GM12878 (cell line): ENCODE results near the gene STXBP5. TPM values are rescaled to one million over a fixed set of nuclear protein-coding genes. Genes with fewer than 3 reads are reported as not detected.

ENCODE experiments used
- ATAC-seq: fragments of 200-7000 bp; cut with Tn5 transposase; 3 replicates; pipeline ENCODE4 v1.9.1; 2020; ENCODE audit warnings: mild to moderate bottlenecking, moderate library complexity
- BruUV-seq: library from RNA; stranded (reverse); fragments of 400-500 nt; replicated peaks from 2 replicates; lab custom pipeline; 2021; lab: Mats Ljungman, UMichigan
- CTCF ChIA-PET: fragments of 300-600 bp; sonication (Branson Sonifier 250); formaldehyde crosslinking; extraction: SDS; loops from one replicate; lab custom pipeline; 2021; ENCODE audit warnings: inconsistent platforms; lab: Yijun Ruan, JAX
- POLR2A ChIA-PET: fragments of 350-600 bp; formaldehyde crosslinking; extraction: SDS; loops from one replicate; lab custom pipeline; 2021; ENCODE audit warnings: inconsistent platforms; lab: Charles Lee
- RAD21 ChIA-PET: fragments of 300-600 bp; sonication (Branson Sonifier 250); formaldehyde crosslinking; loops from one replicate; lab custom pipeline; 2023; ENCODE audit warnings: antibody characterized with exemption; ENCODE audit not compliant: unreplicated experiment; lab: Charles Lee
- SMC1A ChIA-PET: fragments of 300-600 bp; sonication (Branson Sonifier 250); formaldehyde crosslinking; loops from one replicate; lab custom pipeline; 2023; ENCODE audit not compliant: unreplicated experiment, uncharacterized antibody; lab: Charles Lee
- DNase-seq: peaks from one replicate; pipeline ENCODE4 v3.0.0-alpha.2; 2011; ENCODE audit warnings: low read depth, low spot score
- FAIRE-seq: peaks from 3 replicates; lab custom pipeline; 2011; peaks lifted over from hg19 to GRCh38; lab: Jason Lieb, UNC
- H2AFZ ChIP-seq: 2 replicates; pipeline ENCODE4 v1.6.0; 2011; ENCODE audit warnings: low read depth, low read length, control low read depth; ENCODE audit not compliant: control insufficient read depth
- H3K27ac ChIP-seq: 2 replicates; pipeline ENCODE4 v1.5.1; 2011; ENCODE audit warnings: control low read depth; ENCODE audit not compliant: control insufficient read depth, insufficient read depth
- H3K27me3 ChIP-seq, 2 experiments: replicated peaks in 1 of 2; 2 replicates each; pipeline versions ENCODE4 v1.6.0 to v1.6.1; 2011; ENCODE audit warnings: low read length in 1 of 2; ENCODE audit not compliant: control insufficient read depth in 2 of 2, insufficient read depth in 2 of 2
- H3K36me3 ChIP-seq, 2 experiments: 2 replicates each; pipeline ENCODE4 v1.5.1; 2011; ENCODE audit warnings: low read length in 1 of 2; ENCODE audit not compliant: control insufficient read depth in 2 of 2, insufficient read depth in 2 of 2
- H3K4me1 ChIP-seq: 2 replicates; pipeline ENCODE4 v1.6.1; 2011; ENCODE audit warnings: mild to moderate bottlenecking, low read length, moderate library complexity, mixed read lengths; ENCODE audit not compliant: control insufficient read depth, insufficient read depth
- H3K4me2 ChIP-seq: 2 replicates; pipeline ENCODE4 v1.6.0; 2011; ENCODE audit warnings: control low read depth; ENCODE audit not compliant: control insufficient read depth, insufficient read depth
- H3K4me3 ChIP-seq: fragments of 200-600 bp; sonication (generic); 2 replicates; pipeline ENCODE4 v1.5.1; 2016
- H3K79me2 ChIP-seq: 2 replicates; pipeline ENCODE4 v1.6.0; 2011; ENCODE audit warnings: low read length; ENCODE audit not compliant: control insufficient read depth, insufficient read depth
- H3K9ac ChIP-seq: 2 replicates; pipeline ENCODE4 v1.8.0; 2011; ENCODE audit warnings: low read length, control low read depth, mixed read lengths; ENCODE audit not compliant: control insufficient read depth, insufficient read depth
- H3K9me3 ChIP-seq: replicated peaks from 3 replicates; pipeline ENCODE4 v1.5.1; 2011; ENCODE audit warnings: mild to moderate bottlenecking, low read length; ENCODE audit not compliant: control insufficient read depth, insufficient read depth
- H4K20me1 ChIP-seq: 2 replicates; pipeline ENCODE4 v1.6.0; 2011; ENCODE audit not compliant: control insufficient read depth, insufficient read depth
- CREM ChIP-seq: IDR thresholded peaks from 2 replicates; pipeline ENCODE4 v1.6.1; 2014; ENCODE audit warnings: antibody characterized with exemption, low read depth
- FOXK2 ChIP-seq: fragments of 450-650 bp; IDR thresholded peaks from 2 replicates; pipeline ENCODE4 v1.6.1; 2017; ENCODE audit warnings: mild to moderate bottlenecking, moderate library complexity
- RB1 ChIP-seq: fragments of 450-650 bp; formaldehyde crosslinking; IDR thresholded peaks from 2 replicates; pipeline ENCODE4 v1.6.1; 2017; ENCODE audit warnings: mild to moderate bottlenecking, borderline replicate concordance
- SIN3A ChIP-seq: IDR thresholded peaks from 2 replicates; pipeline ENCODE4 v1.6.1; 2012; ENCODE audit warnings: low read depth, low read length, improper control_type of control experiment
- SREBF1 ChIP-seq: IDR thresholded peaks from 2 replicates; pipeline ENCODE4 v1.6.1; 2012; ENCODE audit warnings: mild to moderate bottlenecking, low read length
- SUZ12 ChIP-seq: fragments of 200-600 bp; sonication (generic); IDR thresholded peaks from one replicate; pipeline ENCODE4 v1.6.1; 2018; ENCODE audit warnings: antibody characterized with exemption, mild to moderate bottlenecking; ENCODE audit not compliant: unreplicated experiment
- TARDBP ChIP-seq: IDR thresholded peaks from 2 replicates; pipeline ENCODE4 v1.6.1; 2016; ENCODE audit warnings: borderline replicate concordance
- WRNIP1 ChIP-seq: IDR thresholded peaks from 2 replicates; pipeline ENCODE4 v1.6.1; 2011; ENCODE audit warnings: low read depth, low read length, improper control_type of control experiment, borderline replicate concordance
- WGBS: methylation state at CpG from one replicate; pipeline ENCODE4 v1.1.6; 2016; ENCODE audit warnings: low lambda C conversion rate; ENCODE audit not compliant: insufficient replicate concordance, insufficient coverage; ENCODE audit errors: missing lambda C conversion rate; 5-methylcytosine and 5-hydroxymethylcytosine counted together
- in situ Hi-C: fragments of 300-500 bp; cut with MboI; formaldehyde crosslinking; loops from 9 replicates; pipeline ENCODE4 v1.14.3; 2018; ENCODE audit warnings: mixed read lengths
- intact Hi-C: fragments of 100-400 bp; cut with micrococcal nuclease; formaldehyde crosslinking; loops from one replicate; pipeline ENCODE4 v1.14.2; 2022; ENCODE audit not compliant: unreplicated experiment
- polyA plus RNA-seq, 11 experiments: library from polyadenylated mRNA; depleted of rRNA in 4 of 11; unstranded in 6 of 11; stranded (reverse) in 5 of 11; fragments of >200 nt; fragmentation: Nextera tagmentation in 4 of 11; fragmentation: Illumina TruSeq in 1 of 11; extraction: Ambion mirVana in 4 of 11; extraction: Trizol in 1 of 11; gene quantifications; 1 replicate in 1 of 11; 2 replicates in 10 of 11; pipeline versions ENCODE4 v1.2.1 to v1.2.3, GENCODE V29; 2011 to 2016; ENCODE audit warnings: inconsistent platforms in 2 of 11, missing spikeins in 2 of 11, low read depth in 1 of 11
- total RNA-seq, 4 experiments: library from RNA; depleted of rRNA in 3 of 4; stranded (reverse); fragments of >200 nt in 3 of 4; fragmentation: Illumina TruSeq in 1 of 4; extraction: Trizol in 1 of 4; gene quantifications; 2 replicates each; pipeline versions ENCODE4 v1.2.1 to v1.2.3, GENCODE V29; 2013 to 2021
- TF ChIP-seq, protein P1 (sequence below): fragments of 150-350 bp; IDR thresholded peaks from 2 replicates; pipeline ENCODE4 v1.6.1; 2016; ENCODE audit warnings: low read depth, low read length
- TF ChIP-seq, protein P2 (sequence below): IDR thresholded peaks from 2 replicates; pipeline ENCODE4 v1.6.1; 2011; ENCODE audit warnings: mild to moderate bottlenecking, low read depth, low read length, moderate library complexity; ENCODE audit not compliant: insufficient replicate concordance
- TF ChIP-seq, protein P3 (sequence below): fragments of 450-650 bp; IDR thresholded peaks from 2 replicates; pipeline ENCODE4 v1.6.1; 2016; ENCODE audit warnings: mild to moderate bottlenecking
- TF ChIP-seq, protein P4 (sequence below): fragments of 450-650 bp; IDR thresholded peaks from 2 replicates; pipeline ENCODE4 v1.6.1; 2017; ENCODE audit warnings: borderline replicate concordance

STXBP5 gene
- total and polyA plus RNA-seq, 10 of the 15 experiments (the other 5 are each of a cell fraction or from before 2014, with no cell fraction given): 1.4 to 13.2 (median 8.4) TPM

DNA sequence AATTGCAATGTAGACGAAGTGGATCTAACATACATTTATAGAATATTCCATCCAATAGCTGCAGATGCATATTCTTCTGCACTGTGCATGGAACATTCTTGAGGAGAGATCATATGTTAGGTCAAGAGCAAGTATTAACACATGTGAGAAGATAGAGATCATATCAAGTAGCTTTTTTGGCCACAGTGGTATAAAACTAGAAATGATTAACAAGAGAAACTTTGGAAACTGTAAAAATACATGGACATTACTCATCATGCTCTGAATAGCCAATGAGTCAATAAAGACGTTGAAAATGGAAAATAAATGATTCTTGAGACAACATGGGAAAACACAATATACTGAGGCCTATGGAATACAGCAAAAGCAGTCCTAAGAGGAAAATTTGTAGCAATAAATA lies 94.2 kb downstream of the STXBP5 start (continued):
- TF ChIP-seq, protein P1, sequence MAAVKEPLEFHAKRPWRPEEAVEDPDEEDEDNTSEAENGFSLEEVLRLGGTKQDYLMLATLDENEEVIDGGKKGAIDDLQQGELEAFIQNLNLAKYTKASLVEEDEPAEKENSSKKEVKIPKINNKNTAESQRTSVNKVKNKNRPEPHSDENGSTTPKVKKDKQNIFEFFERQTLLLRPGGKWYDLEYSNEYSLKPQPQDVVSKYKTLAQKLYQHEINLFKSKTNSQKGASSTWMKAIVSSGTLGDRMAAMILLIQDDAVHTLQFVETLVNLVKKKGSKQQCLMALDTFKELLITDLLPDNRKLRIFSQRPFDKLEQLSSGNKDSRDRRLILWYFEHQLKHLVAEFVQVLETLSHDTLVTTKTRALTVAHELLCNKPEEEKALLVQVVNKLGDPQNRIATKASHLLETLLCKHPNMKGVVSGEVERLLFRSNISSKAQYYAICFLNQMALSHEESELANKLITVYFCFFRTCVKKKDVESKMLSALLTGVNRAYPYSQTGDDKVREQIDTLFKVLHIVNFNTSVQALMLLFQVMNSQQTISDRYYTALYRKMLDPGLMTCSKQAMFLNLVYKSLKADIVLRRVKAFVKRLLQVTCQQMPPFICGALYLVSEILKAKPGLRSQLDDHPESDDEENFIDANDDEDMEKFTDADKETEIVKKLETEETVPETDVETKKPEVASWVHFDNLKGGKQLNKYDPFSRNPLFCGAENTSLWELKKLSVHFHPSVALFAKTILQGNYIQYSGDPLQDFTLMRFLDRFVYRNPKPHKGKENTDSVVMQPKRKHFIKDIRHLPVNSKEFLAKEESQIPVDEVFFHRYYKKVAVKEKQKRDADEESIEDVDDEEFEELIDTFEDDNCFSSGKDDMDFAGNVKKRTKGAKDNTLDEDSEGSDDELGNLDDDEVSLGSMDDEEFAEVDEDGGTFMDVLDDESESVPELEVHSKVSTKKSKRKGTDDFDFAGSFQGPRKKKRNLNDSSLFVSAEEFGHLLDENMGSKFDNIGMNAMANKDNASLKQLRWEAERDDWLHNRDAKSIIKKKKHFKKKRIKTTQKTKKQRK: no peak
- TF ChIP-seq SUZ12: no peak

DNA sequence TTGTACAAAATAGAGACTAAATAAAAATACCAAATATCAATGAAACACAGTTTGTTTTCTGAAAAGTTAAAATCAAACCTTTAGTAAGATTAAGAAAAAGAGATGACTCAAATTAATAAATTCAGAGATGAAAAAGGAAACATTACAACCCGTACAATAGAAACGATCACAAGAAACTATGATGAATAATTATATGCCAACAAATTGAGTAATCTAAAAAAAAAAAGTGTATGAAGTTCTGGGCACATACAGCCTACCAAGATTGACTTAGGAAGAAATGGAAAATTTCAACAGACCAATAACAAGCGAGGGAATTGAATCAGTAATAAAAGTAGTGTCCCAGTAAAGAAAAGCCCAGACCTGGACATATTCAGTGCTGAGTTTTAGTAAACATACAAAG lies 94.8 kb downstream of the STXBP5 start:
- intact Hi-C loops: no loop called here
- no peak for ATAC-seq

More for the DNA sequence above, 94.8 kb downstream of the STXBP5 start:
- Histone ChIP-seq H3K9ac (no peak overlapping the region), H3K4me2 (no peak overlapping the region), H3K9me3 (peaks cover 13% of the 10 kb centered on the region), H2AFZ (no peak overlapping the region), H3K36me3 (peaks cover 0 to 6% of the 10 kb centered on the region in 2 experiments; a peak in 2 of 4 replicates), H3K4me1 (no peaks in the 10 kb centered on the region), H3K79me2 (no peaks in the 10 kb centered on the region)
- ChIA-PET RAD21 (no interaction called here), SMC1A (no interaction called here), POLR2A (no interaction called here)
- no peak for FAIRE-seq
- 49% methylated on average over 3 of the region's 3 CpGs for WGBS
- in situ Hi-C loops: no loop called here
- TF ChIP-seq SIN3A (no peak), RB1 (no peak), FOXK2 (no peak), TARDBP (no peak), SREBF1 (no peak), WRNIP1 (no peak), CREM (no peak)
- TF ChIP-seq, protein P2, sequence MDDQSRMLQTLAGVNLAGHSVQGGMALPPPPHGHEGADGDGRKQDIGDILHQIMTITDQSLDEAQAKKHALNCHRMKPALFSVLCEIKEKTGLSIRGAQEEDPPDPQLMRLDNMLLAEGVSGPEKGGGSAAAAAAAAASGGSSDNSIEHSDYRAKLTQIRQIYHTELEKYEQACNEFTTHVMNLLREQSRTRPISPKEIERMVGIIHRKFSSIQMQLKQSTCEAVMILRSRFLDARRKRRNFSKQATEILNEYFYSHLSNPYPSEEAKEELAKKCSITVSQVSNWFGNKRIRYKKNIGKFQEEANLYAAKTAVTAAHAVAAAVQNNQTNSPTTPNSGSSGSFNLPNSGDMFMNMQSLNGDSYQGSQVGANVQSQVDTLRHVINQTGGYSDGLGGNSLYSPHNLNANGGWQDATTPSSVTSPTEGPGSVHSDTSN: no peak
- TF ChIP-seq, protein P3, sequence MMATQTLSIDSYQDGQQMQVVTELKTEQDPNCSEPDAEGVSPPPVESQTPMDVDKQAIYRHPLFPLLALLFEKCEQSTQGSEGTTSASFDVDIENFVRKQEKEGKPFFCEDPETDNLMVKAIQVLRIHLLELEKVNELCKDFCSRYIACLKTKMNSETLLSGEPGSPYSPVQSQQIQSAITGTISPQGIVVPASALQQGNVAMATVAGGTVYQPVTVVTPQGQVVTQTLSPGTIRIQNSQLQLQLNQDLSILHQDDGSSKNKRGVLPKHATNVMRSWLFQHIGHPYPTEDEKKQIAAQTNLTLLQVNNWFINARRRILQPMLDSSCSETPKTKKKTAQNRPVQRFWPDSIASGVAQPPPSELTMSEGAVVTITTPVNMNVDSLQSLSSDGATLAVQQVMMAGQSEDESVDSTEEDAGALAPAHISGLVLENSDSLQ: no peak
- TF ChIP-seq, protein P4, sequence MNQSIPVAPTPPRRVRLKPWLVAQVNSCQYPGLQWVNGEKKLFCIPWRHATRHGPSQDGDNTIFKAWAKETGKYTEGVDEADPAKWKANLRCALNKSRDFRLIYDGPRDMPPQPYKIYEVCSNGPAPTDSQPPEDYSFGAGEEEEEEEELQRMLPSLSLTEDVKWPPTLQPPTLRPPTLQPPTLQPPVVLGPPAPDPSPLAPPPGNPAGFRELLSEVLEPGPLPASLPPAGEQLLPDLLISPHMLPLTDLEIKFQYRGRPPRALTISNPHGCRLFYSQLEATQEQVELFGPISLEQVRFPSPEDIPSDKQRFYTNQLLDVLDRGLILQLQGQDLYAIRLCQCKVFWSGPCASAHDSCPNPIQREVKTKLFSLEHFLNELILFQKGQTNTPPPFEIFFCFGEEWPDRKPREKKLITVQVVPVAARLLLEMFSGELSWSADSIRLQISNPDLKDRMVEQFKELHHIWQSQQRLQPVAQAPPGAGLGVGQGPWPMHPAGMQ: no peak
- TF ChIP-seq, all 136 proteins: peak for 0
- Histone ChIP-seq H3K27ac (no peak overlapping the region), H3K4me3 (no peak overlapping the region), H4K20me1 (no peaks in the 10 kb centered on the region), H3K27me3 (no peaks in the 10 kb centered on the region)
- no peak for DNase-seq
- no TSS peak for BruUV-seq
- CTCF ChIA-PET: no interaction called here
